HepG2 (cell line): ENCODE data around the gene IP6K3.

ENCODE experiments used
- AKAP8 ChIP-seq: sonication (generic); formaldehyde crosslinking; IDR thresholded peaks from 2 replicates; pipeline ENCODE4 v1.5.1; 2020; ENCODE audit warnings: mild to moderate bottlenecking, missing genetic modification reagents
- BRD4 ChIP-seq: sonication (generic); formaldehyde crosslinking; IDR thresholded peaks from 2 replicates; pipeline ENCODE4 v1.4.0; 2020; ENCODE audit warnings: missing genetic modification reagents
- CHCHD3 ChIP-seq: sonication (generic); formaldehyde crosslinking; IDR thresholded peaks from 2 replicates; pipeline ENCODE4 v1.8.0; 2022; ENCODE audit warnings: mild to moderate bottlenecking, missing genetic modification reagents, moderate library complexity
- CTCF ChIP-seq: sonication (generic); formaldehyde crosslinking; IDR thresholded peaks from 2 replicates; pipeline ENCODE4 v1.5.0; 2020; ENCODE audit warnings: mild to moderate bottlenecking, missing genetic modification reagents, moderate library complexity
- EED ChIP-seq: sonication (generic); formaldehyde crosslinking; IDR thresholded peaks from 2 replicates; pipeline ENCODE4 v1.5.0; 2020; ENCODE audit warnings: mild to moderate bottlenecking, missing genetic modification reagents
- EZH2 ChIP-seq: conservative IDR thresholded peaks from 2 replicates; pipeline ENCODE4 v1.6.1; 2012; ENCODE audit warnings: mild to moderate bottlenecking, low read depth, low read length, moderate library complexity
- MEF2D ChIP-seq: sonication (generic); formaldehyde crosslinking; IDR thresholded peaks from 2 replicates; pipeline ENCODE4 v1.5.1; 2020; ENCODE audit warnings: mild to moderate bottlenecking, missing genetic modification reagents
- RAD21 ChIP-seq: fragments of 450-650 bp; formaldehyde crosslinking; IDR thresholded peaks from 2 replicates; pipeline ENCODE4 v1.5.0; 2020; ENCODE audit warnings: mild to moderate bottlenecking
- TARDBP ChIP-seq: sonication (generic); formaldehyde crosslinking; IDR thresholded peaks from 2 replicates; pipeline ENCODE4 v1.8.0; 2022; ENCODE audit warnings: mild to moderate bottlenecking, missing genetic modification reagents
- ZBTB44 ChIP-seq: sonication (generic); formaldehyde crosslinking; IDR thresholded peaks from 2 replicates; pipeline ENCODE4 v1.4.0; 2020; ENCODE audit warnings: missing genetic modification reagents
- ZNF776 ChIP-seq: sonication (generic); formaldehyde crosslinking; IDR thresholded peaks from 2 replicates; pipeline ENCODE4 v1.4.0; 2020; ENCODE audit warnings: mild to moderate bottlenecking, missing genetic modification reagents
- TF ChIP-seq, protein P1 (sequence below): sonication (generic); formaldehyde crosslinking; IDR thresholded peaks from 2 replicates; pipeline ENCODE4 v1.8.0; 2022; ENCODE audit warnings: missing genetic modification reagents, mild to moderate bottlenecking, moderate library complexity, borderline replicate concordance
- TF ChIP-seq, protein P2 (sequence below), 2 experiments: sonication (generic) in 1 of 2; formaldehyde crosslinking in 1 of 2; IDR thresholded peaks; 2 replicates each; pipeline versions ENCODE4 v1.5.1 to v1.6.1; 2011 to 2020; ENCODE audit warnings: borderline replicate concordance in 1 of 2, low read depth in 1 of 2, low read length in 1 of 2, mild to moderate bottlenecking in 1 of 2, missing genetic modification reagents in 1 of 2, moderate library complexity in 1 of 2
- TF ChIP-seq, protein P3 (sequence below): IDR thresholded peaks from 2 replicates; pipeline ENCODE4 v1.6.1; 2016

DNA sequence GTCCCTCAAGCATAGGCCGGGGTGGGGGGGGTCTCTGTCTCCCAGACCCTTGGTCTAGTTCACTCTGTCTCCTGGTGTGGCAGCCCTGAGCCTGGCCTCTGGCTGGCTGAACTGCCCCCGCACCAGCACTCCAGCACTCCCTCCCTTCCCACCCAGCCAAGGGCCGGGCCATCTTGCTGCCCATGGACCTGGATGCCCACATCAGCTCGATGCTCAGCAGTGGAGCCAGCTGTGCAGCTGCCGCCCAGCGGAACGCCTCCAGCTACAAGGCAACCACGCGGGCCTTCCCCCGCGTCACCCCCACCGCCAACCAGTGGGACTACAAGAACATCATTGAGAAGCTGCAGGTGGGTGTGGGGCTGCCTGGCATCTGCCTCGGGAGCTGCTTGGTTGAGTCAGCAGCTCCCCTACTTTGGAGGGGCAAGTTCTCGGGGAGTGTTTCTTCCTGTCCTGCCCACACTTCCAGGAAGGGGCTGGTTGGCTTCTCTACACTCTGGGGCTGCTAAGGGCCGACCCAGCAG lies 63.6 kb downstream of the IP6K3 start:
- TF ChIP-seq EZH2 (no peak), AKAP8 (CRISPR knock-in tag) (no peak), CHCHD3 (CRISPR knock-in tag) (no peak), MEF2D (CRISPR knock-in tag) (no peak), EED (no peak), ZBTB44 (no peak), CTCF (no peak), TARDBP (no peak), BRD4 (no peak), RAD21 (CRISPR knock-in tag) (no peak), ZNF776 (no peak)
- TF ChIP-seq, protein P1, sequence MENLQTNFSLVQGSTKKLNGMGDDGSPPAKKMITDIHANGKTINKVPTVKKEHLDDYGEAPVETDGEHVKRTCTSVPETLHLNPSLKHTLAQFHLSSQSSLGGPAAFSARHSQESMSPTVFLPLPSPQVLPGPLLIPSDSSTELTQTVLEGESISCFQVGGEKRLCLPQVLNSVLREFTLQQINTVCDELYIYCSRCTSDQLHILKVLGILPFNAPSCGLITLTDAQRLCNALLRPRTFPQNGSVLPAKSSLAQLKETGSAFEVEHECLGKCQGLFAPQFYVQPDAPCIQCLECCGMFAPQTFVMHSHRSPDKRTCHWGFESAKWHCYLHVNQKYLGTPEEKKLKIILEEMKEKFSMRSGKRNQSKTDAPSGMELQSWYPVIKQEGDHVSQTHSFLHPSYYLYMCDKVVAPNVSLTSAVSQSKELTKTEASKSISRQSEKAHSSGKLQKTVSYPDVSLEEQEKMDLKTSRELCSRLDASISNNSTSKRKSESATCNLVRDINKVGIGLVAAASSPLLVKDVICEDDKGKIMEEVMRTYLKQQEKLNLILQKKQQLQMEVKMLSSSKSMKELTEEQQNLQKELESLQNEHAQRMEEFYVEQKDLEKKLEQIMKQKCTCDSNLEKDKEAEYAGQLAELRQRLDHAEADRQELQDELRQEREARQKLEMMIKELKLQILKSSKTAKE (CRISPR knock-in tag), result no peak
- TF ChIP-seq, protein P2, sequence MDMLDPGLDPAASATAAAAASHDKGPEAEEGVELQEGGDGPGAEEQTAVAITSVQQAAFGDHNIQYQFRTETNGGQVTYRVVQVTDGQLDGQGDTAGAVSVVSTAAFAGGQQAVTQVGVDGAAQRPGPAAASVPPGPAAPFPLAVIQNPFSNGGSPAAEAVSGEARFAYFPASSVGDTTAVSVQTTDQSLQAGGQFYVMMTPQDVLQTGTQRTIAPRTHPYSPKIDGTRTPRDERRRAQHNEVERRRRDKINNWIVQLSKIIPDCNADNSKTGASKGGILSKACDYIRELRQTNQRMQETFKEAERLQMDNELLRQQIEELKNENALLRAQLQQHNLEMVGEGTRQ (IDR thresholded peaks at IDR 0.05; ENCODE audit: low read depth, low read length), result no peak
- TF ChIP-seq, protein P2 (CRISPR knock-in tag; IDR thresholded peaks at IDR 0.05; ENCODE audit: borderline replicate concordance), result no peak
- TF ChIP-seq, protein P3, sequence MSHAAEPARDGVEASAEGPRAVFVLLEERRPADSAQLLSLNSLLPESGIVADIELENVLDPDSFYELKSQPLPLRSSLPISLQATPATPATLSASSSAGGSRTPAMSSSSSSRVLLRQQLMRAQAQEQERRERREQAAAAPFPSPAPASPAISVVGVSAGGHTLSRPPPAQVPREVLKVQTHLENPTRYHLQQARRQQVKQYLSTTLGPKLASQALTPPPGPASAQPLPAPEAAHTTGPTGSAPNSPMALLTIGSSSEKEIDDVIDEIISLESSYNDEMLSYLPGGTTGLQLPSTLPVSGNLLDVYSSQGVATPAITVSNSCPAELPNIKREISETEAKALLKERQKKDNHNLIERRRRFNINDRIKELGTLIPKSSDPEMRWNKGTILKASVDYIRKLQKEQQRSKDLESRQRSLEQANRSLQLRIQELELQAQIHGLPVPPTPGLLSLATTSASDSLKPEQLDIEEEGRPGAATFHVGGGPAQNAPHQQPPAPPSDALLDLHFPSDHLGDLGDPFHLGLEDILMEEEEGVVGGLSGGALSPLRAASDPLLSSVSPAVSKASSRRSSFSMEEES (CRISPR knock-in tag), result no peak
